ENCODE measurements around the gene TTI1. TPM values are rescaled to one million over a fixed set of nuclear protein-coding genes. Genes with fewer than 3 reads are reported as not detected.

Gene TTI1
- total RNA-seq, 2 experiments from 2014 or later, result 10.6 to 11.4 TPM

DNA sequence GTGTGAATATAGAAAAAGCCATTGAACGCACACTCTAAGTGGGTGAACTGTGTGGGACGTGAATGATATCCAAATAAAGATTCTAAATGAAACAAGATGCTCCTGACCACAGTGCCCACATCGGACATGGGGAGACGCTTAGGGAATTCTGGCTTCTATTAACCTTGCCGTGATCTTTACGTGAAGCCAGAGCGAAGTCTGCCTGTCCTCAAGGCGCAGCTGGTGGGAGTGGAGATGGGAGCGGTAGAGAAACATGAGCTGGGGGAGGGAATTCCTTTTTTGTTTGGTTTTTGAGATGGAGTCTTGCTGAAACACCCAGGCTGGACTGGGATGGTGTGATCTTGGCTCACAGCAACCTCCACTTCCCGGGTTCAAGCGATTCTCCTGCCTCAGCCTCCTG, 84.3 kb downstream of the TTI1 start:
- DNase-seq (no peak), ATAC-seq (ENCODE audit: poor library complexity) (no peak)
- no peaks in the 10 kb centered on the region for H3K4me1 ChIP-seq (ENCODE audit: insufficient read depth, low read length)
- Mint-ChIP-seq H3K27me3 (peaks cover 5% of the 10 kb centered on the region), H3K4me1 (ENCODE audit: low read depth) (no peaks in the 10 kb centered on the region), H3K36me3 (ENCODE audit: low read depth) (no peaks in the 10 kb centered on the region), H3K9me3 (peaks cover 7% of the 10 kb centered on the region), H3K27ac (no peak overlapping the region), H3K4me3 (no peak overlapping the region)
- ChIA-PET CTCF (no interaction called here), POLR2A (no interaction called here)
- H3K27ac ChIP-seq (ENCODE audit: low read depth in 1 of 2, low read length in 2 of 2), result no peak overlapping the region
- peaks cover 0 to 2% of the 10 kb centered on the region in 2 experiments for H3K27me3 ChIP-seq (ENCODE audit: control insufficient read depth in 1 of 2, insufficient read depth in 2 of 2, low read length in 2 of 2)
- intact Hi-C loops (cut with DNase I, micrococcal nuclease), result no loop called here
- peaks cover 0 to 17% of the 10 kb centered on the region in 2 experiments for H3K9me3 ChIP-seq (ENCODE audit: control insufficient read depth in 1 of 2, insufficient read depth in 1 of 2, low read length in 2 of 2)
- no peaks in the 10 kb centered on the region for H3K36me3 ChIP-seq (ENCODE audit: insufficient read depth, low read length)
- H3K4me3 ChIP-seq (ENCODE audit: low read length), result no peak overlapping the region
- TF ChIP-seq, protein P1, sequence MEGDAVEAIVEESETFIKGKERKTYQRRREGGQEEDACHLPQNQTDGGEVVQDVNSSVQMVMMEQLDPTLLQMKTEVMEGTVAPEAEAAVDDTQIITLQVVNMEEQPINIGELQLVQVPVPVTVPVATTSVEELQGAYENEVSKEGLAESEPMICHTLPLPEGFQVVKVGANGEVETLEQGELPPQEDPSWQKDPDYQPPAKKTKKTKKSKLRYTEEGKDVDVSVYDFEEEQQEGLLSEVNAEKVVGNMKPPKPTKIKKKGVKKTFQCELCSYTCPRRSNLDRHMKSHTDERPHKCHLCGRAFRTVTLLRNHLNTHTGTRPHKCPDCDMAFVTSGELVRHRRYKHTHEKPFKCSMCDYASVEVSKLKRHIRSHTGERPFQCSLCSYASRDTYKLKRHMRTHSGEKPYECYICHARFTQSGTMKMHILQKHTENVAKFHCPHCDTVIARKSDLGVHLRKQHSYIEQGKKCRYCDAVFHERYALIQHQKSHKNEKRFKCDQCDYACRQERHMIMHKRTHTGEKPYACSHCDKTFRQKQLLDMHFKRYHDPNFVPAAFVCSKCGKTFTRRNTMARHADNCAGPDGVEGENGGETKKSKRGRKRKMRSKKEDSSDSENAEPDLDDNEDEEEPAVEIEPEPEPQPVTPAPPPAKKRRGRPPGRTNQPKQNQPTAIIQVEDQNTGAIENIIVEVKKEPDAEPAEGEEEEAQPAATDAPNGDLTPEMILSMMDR (IDR thresholded peaks at IDR 0.05), result no peak

DNA sequence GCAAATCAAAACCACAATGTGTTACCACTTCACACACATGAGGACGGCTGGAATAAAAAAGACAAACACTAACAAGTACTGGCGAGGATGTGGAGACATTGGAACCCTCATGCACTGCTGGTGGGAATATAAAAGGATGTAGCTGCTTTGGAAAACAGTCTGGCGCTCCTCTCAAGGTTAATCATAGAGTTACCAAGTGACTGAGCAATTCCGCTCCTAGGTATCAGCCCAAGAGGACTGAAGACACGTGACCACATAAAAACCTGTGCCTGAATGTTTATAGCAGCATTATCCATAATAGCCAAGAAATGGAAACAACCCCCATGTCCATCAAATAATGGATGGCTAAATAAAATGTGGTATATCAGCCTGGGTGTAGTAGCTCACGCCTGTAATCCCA, 85.3 kb downstream of the TTI1 start:
- ATAC-seq (ENCODE audit: poor library complexity) (no peak), DNase-seq (no peak)
- Mint-ChIP-seq H3K4me3 (no peak overlapping the region), H3K36me3 (ENCODE audit: low read depth) (no peaks in the 10 kb centered on the region), H3K27me3 (peaks cover 5% of the 10 kb centered on the region), H3K27ac (no peak overlapping the region), H3K9me3 (peaks cover 7% of the 10 kb centered on the region), H3K4me1 (ENCODE audit: low read depth) (no peaks in the 10 kb centered on the region)
- Histone ChIP-seq H3K27ac (ENCODE audit: low read depth in 1 of 2, low read length in 2 of 2) (no peak overlapping the region), H3K36me3 (ENCODE audit: insufficient read depth, low read length) (no peaks in the 10 kb centered on the region), H3K4me3 (ENCODE audit: low read length) (no peak overlapping the region), H3K4me1 (ENCODE audit: insufficient read depth, low read length) (no peaks in the 10 kb centered on the region), H3K27me3 (ENCODE audit: control insufficient read depth in 1 of 2, insufficient read depth in 2 of 2, low read length in 2 of 2) (peaks cover 0 to 2% of the 10 kb centered on the region in 2 experiments), H3K9me3 (ENCODE audit: control insufficient read depth in 1 of 2, insufficient read depth in 1 of 2, low read length in 2 of 2) (peaks cover 0 to 10% of the 10 kb centered on the region in 2 experiments)
- intact Hi-C loops (cut with DNase I, micrococcal nuclease), result no loop called here
- TF ChIP-seq, protein P1 (IDR thresholded peaks at IDR 0.05), result no peak
- ChIA-PET POLR2A (no interaction called here), CTCF (no interaction called here)

DNA sequence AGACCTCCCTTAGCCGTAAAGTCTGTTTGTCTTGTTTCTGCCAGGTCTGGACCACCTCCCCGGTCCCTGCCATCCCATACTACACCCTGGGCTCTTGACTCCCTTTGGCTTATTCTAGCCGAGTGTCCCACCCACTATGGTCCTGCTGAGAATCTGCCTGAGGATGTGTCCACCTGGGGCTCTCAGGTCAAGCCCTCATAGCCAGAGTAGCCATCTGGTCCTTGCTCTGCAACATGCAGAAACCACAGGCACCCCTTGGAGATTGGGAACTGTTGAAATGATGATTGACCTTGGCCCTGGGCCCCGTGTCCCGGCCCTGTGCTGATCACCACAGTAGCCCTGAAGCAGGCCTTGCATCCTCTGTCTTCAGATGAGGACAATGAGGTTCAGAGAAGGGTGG, 86.3 kb downstream of the TTI1 start:
- no peak overlapping the region for H3K4me3 ChIP-seq (ENCODE audit: low read length)
- ChIA-PET CTCF (no interaction called here), POLR2A (no interaction called here)
- no peaks in the 10 kb centered on the region for H3K4me1 ChIP-seq (ENCODE audit: insufficient read depth, low read length)
- no peak overlapping the region for H3K27ac ChIP-seq (ENCODE audit: low read depth in 1 of 2, low read length in 2 of 2)
- no peak for DNase-seq
- no peak overlapping the region for H3K27ac Mint-ChIP-seq
- peaks cover 0 to 2% of the 10 kb centered on the region in 2 experiments for H3K27me3 ChIP-seq (ENCODE audit: control insufficient read depth in 1 of 2, insufficient read depth in 2 of 2, low read length in 2 of 2)
- ATAC-seq (ENCODE audit: poor library complexity), result no peak
- TF ChIP-seq, protein P1 (IDR thresholded peaks at IDR 0.05), result no peak
- peaks cover 0 to 9% of the 10 kb centered on the region in 2 experiments for H3K9me3 ChIP-seq (ENCODE audit: control insufficient read depth in 1 of 2, insufficient read depth in 1 of 2, low read length in 2 of 2)
- H3K27me3 Mint-ChIP-seq, result peaks cover 5% of the 10 kb centered on the region
- intact Hi-C loops (cut with DNase I, micrococcal nuclease), result no loop called here
- no peaks in the 10 kb centered on the region for H3K36me3 ChIP-seq (ENCODE audit: insufficient read depth, low read length)
- no peaks in the 10 kb centered on the region for H3K4me1 Mint-ChIP-seq (ENCODE audit: low read depth)
- peaks cover 7% of the 10 kb centered on the region for H3K9me3 Mint-ChIP-seq
- no peak overlapping the region for H3K4me3 Mint-ChIP-seq
- no peaks in the 10 kb centered on the region for H3K36me3 Mint-ChIP-seq (ENCODE audit: low read depth)
